NCI-H146 (cell line): ENCODE results near the gene MED12L.
"Not testable (repeated sequence)": the region's sequence is repeated elsewhere in the genome, so short reads cannot be mapped to it uniquely, and the experiment has no call there.

Experiments used
- DNase-seq: peaks from one replicate; lab custom pipeline; 2025; lab: John Stamatoyannopoulos, UW

MED12L gene

GRCh38 chr3:151133917-151134450, 48.5 kb downstream of the MED12L start:
- DNase-seq = peak; percentile 23

GRCh38 chr3:151135541-151136337, 50.3 kb downstream of the MED12L start:
- peak; percentile 74 for DNase-seq

GRCh38 chr3:151142929-151143328, 57.5 kb downstream of the MED12L start:
- DNase-seq = no peak

- no peak for DNase-seq
These were observed 58.6 kb downstream of the MED12L start for GRCh38 chr3:151144016-151144415.

- no peak for DNase-seq
These were observed 59.3 kb downstream of the MED12L start for GRCh38 chr3:151144760-151145159.

- peak; percentile 61 for DNase-seq
These were observed 60.2 kb downstream of the MED12L start for GRCh38 chr3:151145713-151146070.

- DNase-seq = peak; percentile 89
These were observed 60.7 kb downstream of the MED12L start for GRCh38 chr3:151146071-151146730.

GRCh38 chr3:151146731-151147091, 61.2 kb downstream of the MED12L start:
- DNase-seq = no peak

GRCh38 chr3:151147299-151147698, 61.8 kb downstream of the MED12L start:
- DNase-seq = no peak

GRCh38 chr3:151152455-151153079, 67.1 kb downstream of the MED12L start:
- peak; percentile 62 for DNase-seq

- DNase-seq = no peak
These were observed 69.1 kb downstream of the MED12L start for GRCh38 chr3:151154566-151154965.

- no peak for DNase-seq
These were observed 70.1 kb downstream of the MED12L start for GRCh38 chr3:151155409-151156128.

GRCh38 chr3:151156618-151157216, 71.3 kb downstream of the MED12L start:
- DNase-seq = peak; percentile 86

- DNase-seq = no peak
These were observed 74.3 kb downstream of the MED12L start for GRCh38 chr3:151159806-151160205.

- DNase-seq = no peak
These were observed 79.8 kb downstream of the MED12L start for GRCh38 chr3:151165226-151165625.

- DNase-seq = no peak
These were observed 80.7 kb downstream of the MED12L start for GRCh38 chr3:151166161-151166560.

- DNase-seq = peak; percentile 69
These were observed 83.0 kb downstream of the MED12L start for GRCh38 chr3:151168269-151169094.

GRCh38 chr3:151169262-151169947, 83.9 kb downstream of the MED12L start:
- no peak for DNase-seq

- not testable (repeated sequence) for DNase-seq
These were observed 84.7 kb downstream of the MED12L start for GRCh38 chr3:151169948-151170679.
